Mesothelial cell of epicardium (in vitro differentiated cells): Measurements from ENCODE around the gene NFATC2. TPM values are rescaled to one million over a fixed set of nuclear protein-coding genes. Genes with fewer than 3 reads are reported as not detected.
A peak's percentile ranks its signal among the peaks of the same experiment; 100 is the strongest.

Source experiments
- DNase-seq, 2 experiments: peaks; one replicate each; pipeline ENCODE4 v3.0.0; 2021; ENCODE audit warnings: low spot score in 2 of 2; ENCODE audit not compliant: unreplicated experiment in 2 of 2
- H3K27ac Mint-ChIP-seq: 2 replicates; pipeline ENCODE4 v1.8.0; 2021; ENCODE audit warnings: mixed read lengths
- H3K27me3 Mint-ChIP-seq: 2 replicates; pipeline ENCODE4 v1.8.0; 2021; ENCODE audit warnings: low read depth, mixed read lengths
- H3K36me3 Mint-ChIP-seq: 2 replicates; pipeline ENCODE4 v1.8.0; 2021; ENCODE audit warnings: mixed read lengths
- H3K4me1 Mint-ChIP-seq: 2 replicates; pipeline ENCODE4 v1.8.0; 2021; ENCODE audit warnings: mixed read lengths
- H3K4me3 Mint-ChIP-seq: 2 replicates; pipeline ENCODE4 v1.8.0; 2021; ENCODE audit warnings: mild to moderate bottlenecking, moderate library complexity, mixed read lengths
- H3K9me3 Mint-ChIP-seq: 2 replicates; pipeline ENCODE4 v1.8.0; 2021; ENCODE audit warnings: mixed read lengths
- total RNA-seq: library from RNA; stranded (reverse); gene quantifications from 3 replicates; pipeline ENCODE4 v1.2.1, GENCODE V29; 2021
- TF ChIP-seq, protein P1 (sequence below): fragments of 200-600 bp; sonication (generic); IDR thresholded peaks from one replicate; pipeline ENCODE4 v1.5.0; 2021; ENCODE audit warnings: antibody characterized with exemption; ENCODE audit not compliant: unreplicated experiment

Gene NFATC2
- total RNA-seq, 1 donor from 2014 or later, result 14.0 TPM

DNA sequence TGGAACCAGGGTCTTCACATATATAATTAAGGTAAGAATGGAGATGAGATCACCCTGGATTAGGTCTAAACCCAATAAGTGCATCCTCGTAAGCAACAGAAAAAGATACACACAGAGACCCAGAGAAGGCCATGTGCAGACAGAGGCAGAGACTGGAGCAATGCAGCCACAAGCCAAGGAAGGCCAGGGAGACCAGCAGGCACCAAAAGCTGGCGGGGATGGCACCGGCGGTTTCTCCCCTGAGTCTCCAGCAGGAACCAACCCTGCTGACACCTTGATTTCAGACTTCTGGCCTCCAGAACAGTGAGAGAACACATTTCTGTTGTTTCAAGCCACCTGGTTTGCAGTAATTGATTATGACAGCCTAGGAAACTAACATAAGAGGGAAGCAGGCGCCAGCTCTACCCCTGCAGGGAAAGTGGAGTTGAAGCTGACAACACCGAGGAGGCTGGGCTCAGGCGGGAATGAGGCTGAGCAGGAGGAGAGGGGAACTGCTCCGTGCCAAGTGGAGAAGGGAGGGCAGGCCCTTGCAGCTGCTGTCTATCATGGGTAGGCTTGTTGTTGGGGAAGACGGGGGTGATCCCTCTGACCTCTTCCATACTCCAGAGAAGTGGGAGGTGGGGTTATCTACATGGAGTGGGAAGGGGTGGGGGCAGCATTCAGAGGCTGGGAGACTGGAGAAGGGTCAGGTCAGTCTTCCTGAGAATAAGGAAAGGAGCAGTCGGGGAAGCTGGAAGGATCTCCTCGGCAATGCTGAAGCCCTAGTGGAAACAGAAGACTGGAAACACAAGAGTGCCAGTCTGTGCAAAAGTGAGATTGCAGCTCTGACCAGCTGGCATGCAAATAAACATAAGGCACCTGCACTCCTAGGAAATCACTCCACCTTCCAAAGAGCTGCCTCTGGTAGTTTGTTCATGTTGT lies 72.7 kb downstream of the NFATC2 start:
- DNase-seq, result no peak
- TF ChIP-seq, protein P1, sequence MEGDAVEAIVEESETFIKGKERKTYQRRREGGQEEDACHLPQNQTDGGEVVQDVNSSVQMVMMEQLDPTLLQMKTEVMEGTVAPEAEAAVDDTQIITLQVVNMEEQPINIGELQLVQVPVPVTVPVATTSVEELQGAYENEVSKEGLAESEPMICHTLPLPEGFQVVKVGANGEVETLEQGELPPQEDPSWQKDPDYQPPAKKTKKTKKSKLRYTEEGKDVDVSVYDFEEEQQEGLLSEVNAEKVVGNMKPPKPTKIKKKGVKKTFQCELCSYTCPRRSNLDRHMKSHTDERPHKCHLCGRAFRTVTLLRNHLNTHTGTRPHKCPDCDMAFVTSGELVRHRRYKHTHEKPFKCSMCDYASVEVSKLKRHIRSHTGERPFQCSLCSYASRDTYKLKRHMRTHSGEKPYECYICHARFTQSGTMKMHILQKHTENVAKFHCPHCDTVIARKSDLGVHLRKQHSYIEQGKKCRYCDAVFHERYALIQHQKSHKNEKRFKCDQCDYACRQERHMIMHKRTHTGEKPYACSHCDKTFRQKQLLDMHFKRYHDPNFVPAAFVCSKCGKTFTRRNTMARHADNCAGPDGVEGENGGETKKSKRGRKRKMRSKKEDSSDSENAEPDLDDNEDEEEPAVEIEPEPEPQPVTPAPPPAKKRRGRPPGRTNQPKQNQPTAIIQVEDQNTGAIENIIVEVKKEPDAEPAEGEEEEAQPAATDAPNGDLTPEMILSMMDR, result no peak
- peaks cover 29% of the 10 kb centered on the region for H3K4me1 Mint-ChIP-seq
- H3K36me3 Mint-ChIP-seq, result peaks cover 19% of the 10 kb centered on the region
- H3K9me3 Mint-ChIP-seq, result no peaks in the 10 kb centered on the region
- H3K4me3 Mint-ChIP-seq, result no peak overlapping the region
- H3K27me3 Mint-ChIP-seq, result no peaks in the 10 kb centered on the region
- peak overlapping the region; percentile 45 for H3K27ac Mint-ChIP-seq

DNA sequence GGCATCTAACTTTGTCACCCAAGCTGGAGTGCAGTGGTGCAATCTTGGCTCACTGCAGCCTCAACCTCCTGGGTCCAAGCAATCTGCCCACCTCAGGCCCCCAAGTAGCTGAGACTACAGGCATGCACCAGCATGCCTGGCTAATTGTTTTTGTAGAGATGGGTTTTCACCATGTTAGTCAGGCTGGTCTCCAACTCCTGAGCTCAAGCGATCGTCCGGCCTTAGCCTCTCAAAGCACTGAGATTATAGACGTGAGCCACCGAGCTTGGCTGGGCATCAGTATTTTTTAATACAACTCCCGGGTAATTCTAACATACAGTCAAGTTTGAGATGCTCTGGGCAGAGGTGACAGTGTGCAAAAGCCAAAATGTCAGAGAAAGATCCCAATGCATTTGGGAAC lies 73.5 kb downstream of the NFATC2 start:
- DNase-seq, result no peak
- H3K27me3 Mint-ChIP-seq, result no peaks in the 10 kb centered on the region
- no peaks in the 10 kb centered on the region for H3K9me3 Mint-ChIP-seq
- TF ChIP-seq, protein P1, result no peak
- H3K27ac Mint-ChIP-seq, result no peak overlapping the region
- peaks cover 27% of the 10 kb centered on the region for H3K4me1 Mint-ChIP-seq
- H3K4me3 Mint-ChIP-seq, result no peak overlapping the region
- peaks cover 19% of the 10 kb centered on the region for H3K36me3 Mint-ChIP-seq

DNA sequence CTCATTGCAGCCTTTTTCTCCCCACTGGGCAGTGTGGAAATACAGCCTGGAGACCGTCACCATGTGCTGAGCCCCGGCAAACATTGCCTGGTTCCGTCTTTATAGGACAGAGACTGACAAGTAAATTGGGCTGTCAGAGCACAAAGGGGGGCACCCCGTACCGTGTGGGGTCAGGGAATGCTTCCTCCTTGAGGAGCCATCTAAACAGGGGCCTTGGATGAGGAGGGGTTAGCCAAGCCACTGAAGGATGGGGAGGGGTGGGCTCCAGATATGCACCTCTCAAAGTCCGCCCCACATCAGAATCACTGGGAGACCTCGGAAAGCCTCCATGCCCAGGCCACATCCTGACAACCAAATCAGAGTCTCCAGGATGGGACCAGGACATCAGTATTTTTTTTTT lies 73.9 kb downstream of the NFATC2 start:
- H3K4me1 Mint-ChIP-seq, result peaks cover 27% of the 10 kb centered on the region
- H3K36me3 Mint-ChIP-seq, result peaks cover 15% of the 10 kb centered on the region
- no peak overlapping the region for H3K4me3 Mint-ChIP-seq
- no peak overlapping the region for H3K27ac Mint-ChIP-seq
- TF ChIP-seq, protein P1, result no peak
- no peaks in the 10 kb centered on the region for H3K27me3 Mint-ChIP-seq
- DNase-seq, result no peak
- H3K9me3 Mint-ChIP-seq, result no peaks in the 10 kb centered on the region

DNA sequence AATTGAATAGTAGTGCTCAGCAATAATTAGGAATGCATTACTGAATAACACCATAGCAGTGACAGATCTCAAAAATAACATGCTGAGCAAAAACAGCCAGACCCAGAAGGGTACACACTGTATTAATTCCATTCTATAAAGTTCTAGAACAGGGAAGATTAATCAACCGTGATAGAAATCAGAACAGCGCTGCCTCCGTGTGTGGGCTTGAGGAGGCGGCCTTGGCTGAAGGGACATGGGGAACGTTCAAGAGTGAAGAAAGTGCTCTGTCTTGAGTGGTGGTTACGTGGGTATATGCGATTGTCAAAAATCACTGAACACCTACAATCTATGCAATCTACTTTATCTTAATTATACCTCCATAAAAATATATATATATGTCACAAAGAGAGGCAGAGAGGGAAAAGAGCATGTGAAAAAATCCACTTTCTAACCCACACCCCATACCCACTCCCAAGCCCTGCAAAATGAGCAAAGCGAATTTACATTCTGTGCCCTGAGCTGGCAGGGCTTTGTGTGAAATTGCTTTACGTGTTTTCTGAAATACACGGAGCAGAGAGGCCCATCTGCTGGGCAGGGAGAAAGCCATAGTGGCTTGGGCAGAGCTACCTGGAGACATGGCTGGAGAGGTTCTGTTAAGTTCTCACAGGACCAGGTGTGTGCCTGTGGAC lies 74.4 kb downstream of the NFATC2 start:
- H3K4me1 Mint-ChIP-seq, result peaks cover 31% of the 10 kb centered on the region
- no peaks in the 10 kb centered on the region for H3K9me3 Mint-ChIP-seq
- no peak overlapping the region for H3K27ac Mint-ChIP-seq

DNA sequence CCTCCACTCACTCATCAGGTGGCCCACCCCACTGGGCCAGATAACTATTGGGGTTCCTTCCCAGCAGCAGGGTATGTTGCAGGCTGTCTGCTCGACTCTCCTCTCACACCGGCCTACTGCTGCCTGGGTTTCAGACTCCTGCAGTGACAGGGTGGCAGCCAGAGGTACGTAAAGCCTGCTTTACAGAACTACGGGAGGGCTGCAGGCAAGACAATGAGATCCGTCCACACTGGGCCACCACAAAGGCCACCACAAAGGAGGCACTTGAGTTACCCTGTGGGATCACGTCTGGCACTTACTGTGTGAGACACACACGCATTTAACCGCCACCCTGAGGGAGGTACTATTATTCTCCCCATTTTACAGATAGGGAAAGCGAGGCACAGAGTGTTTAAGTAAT lies 78.5 kb downstream of the NFATC2 start:
- TF ChIP-seq, protein P1, result no peak
- no peaks in the 10 kb centered on the region for H3K27me3 Mint-ChIP-seq

More for the DNA sequence above, 74.4 kb downstream of the NFATC2 start:
- no peak overlapping the region for H3K4me3 Mint-ChIP-seq
- DNase-seq, result no peak
- H3K27me3 Mint-ChIP-seq, result no peaks in the 10 kb centered on the region
- TF ChIP-seq, protein P1, result no peak
- H3K36me3 Mint-ChIP-seq, result peaks cover 14% of the 10 kb centered on the region

More for the DNA sequence above, 78.5 kb downstream of the NFATC2 start:
- no peak overlapping the region for H3K4me3 Mint-ChIP-seq
- peaks cover 17% of the 10 kb centered on the region for H3K4me1 Mint-ChIP-seq
- no peak overlapping the region for H3K27ac Mint-ChIP-seq
- no peaks in the 10 kb centered on the region for H3K9me3 Mint-ChIP-seq
- DNase-seq, result no peak
- H3K36me3 Mint-ChIP-seq, result peaks cover 2% of the 10 kb centered on the region
